Mesenchymal stem cell (in vitro differentiated cells and primary cell): ENCODE results near the gene ERMN.

Experiments
- DNase-seq: peaks from one replicate; pipeline ENCODE4 v3.0.0-alpha.2; 2013
- H2AFZ ChIP-seq: one replicate; pipeline ENCODE4 v1.6.1; 2013; ENCODE audit warnings: low read depth, mild to moderate bottlenecking, control low read depth, inconsistent platforms, low read length, moderate library complexity
- H2AK5ac ChIP-seq: 2 replicates; pipeline ENCODE4 v1.6.1; 2013; ENCODE audit warnings: low read length, moderate library complexity, mild to moderate bottlenecking, inconsistent platforms; ENCODE audit not compliant: severe bottlenecking
- H2BK120ac ChIP-seq: one replicate; pipeline ENCODE4 v1.6.1; 2013; ENCODE audit warnings: low read depth, mild to moderate bottlenecking, inconsistent platforms, low read length, moderate library complexity
- H2BK12ac ChIP-seq, 2 experiments: one replicate each; pipeline ENCODE4 v1.6.1; 2013; ENCODE audit warnings: inconsistent platforms in 2 of 2, low read length in 2 of 2, mild to moderate bottlenecking in 2 of 2, moderate library complexity in 2 of 2, control low read depth in 1 of 2
- H2BK15ac ChIP-seq: one replicate; pipeline ENCODE4 v1.6.1; 2013; ENCODE audit warnings: mild to moderate bottlenecking, low read depth, inconsistent platforms; ENCODE audit not compliant: poor library complexity, severe bottlenecking
- H2BK5ac ChIP-seq: 2 replicates; pipeline ENCODE4 v1.6.1; 2013; ENCODE audit warnings: low read depth, mild to moderate bottlenecking, low read length, control low read depth, inconsistent platforms; ENCODE audit not compliant: poor library complexity, severe bottlenecking
- H3K14ac ChIP-seq, 2 experiments: one replicate each; pipeline ENCODE4 v1.6.1; 2013; ENCODE audit warnings: inconsistent platforms in 2 of 2, low read length in 2 of 2, control low read depth in 1 of 2, mild to moderate bottlenecking in 1 of 2, moderate library complexity in 1 of 2
- H3K18ac ChIP-seq, 2 experiments: one replicate each; pipeline ENCODE4 v1.6.1; 2013; ENCODE audit warnings: inconsistent platforms in 2 of 2, low read length in 2 of 2, control low read depth in 1 of 2, low read depth in 1 of 2, mild to moderate bottlenecking in 1 of 2
- H3K23ac ChIP-seq, 2 experiments: one replicate each; pipeline ENCODE4 v1.6.1; 2013; ENCODE audit warnings: inconsistent platforms in 2 of 2, low read length in 2 of 2, mild to moderate bottlenecking in 2 of 2, moderate library complexity in 2 of 2, control low read depth in 1 of 2
- H3K27ac ChIP-seq: 2 replicates; pipeline ENCODE4 v1.5.1; 2013; ENCODE audit warnings: mild to moderate bottlenecking, moderate library complexity, low read length, control low read depth, inconsistent platforms; ENCODE audit not compliant: poor library complexity, severe bottlenecking
- H3K27me3 ChIP-seq, 2 experiments: 2 replicates each; pipeline versions ENCODE4 v1.6.1 to v1.7.0; 2013; ENCODE audit warnings: low read length in 2 of 2, mild to moderate bottlenecking in 2 of 2, moderate library complexity in 2 of 2, control low read depth in 1 of 2, inconsistent platforms in 1 of 2; ENCODE audit not compliant: control insufficient read depth in 1 of 2, insufficient read depth in 1 of 2
- H3K36me3 ChIP-seq, 2 experiments: 2 replicates each; pipeline versions ENCODE4 v1.6.1 to v1.7.0; 2013; ENCODE audit warnings: low read length in 2 of 2, control low read depth in 1 of 2, inconsistent platforms in 1 of 2, low read depth in 1 of 2, mild to moderate bottlenecking in 1 of 2; ENCODE audit not compliant: insufficient read depth in 2 of 2, control insufficient read depth in 1 of 2
- H3K4ac ChIP-seq, 2 experiments: one replicate each; pipeline ENCODE4 v1.6.1; 2013; ENCODE audit warnings: inconsistent platforms in 2 of 2, low read length in 2 of 2, mild to moderate bottlenecking in 2 of 2, moderate library complexity in 2 of 2, control low read depth in 1 of 2, low read depth in 1 of 2
- H3K4me1 ChIP-seq: 2 replicates; pipeline ENCODE4 v1.6.1; 2013; ENCODE audit warnings: low read depth, low read length, control low read depth; ENCODE audit not compliant: control insufficient read depth, insufficient read depth
- H3K4me2 ChIP-seq: 2 replicates; pipeline ENCODE4 v1.6.1; 2013; ENCODE audit warnings: low read length, mild to moderate bottlenecking, inconsistent platforms; ENCODE audit not compliant: poor library complexity, severe bottlenecking
- H3K4me3 ChIP-seq, 2 experiments: 2 replicates each; pipeline versions ENCODE4 v1.5.1 to v1.7.0; 2013; ENCODE audit warnings: low read length in 2 of 2, mild to moderate bottlenecking in 2 of 2, control low read depth in 1 of 2, low read depth in 1 of 2; ENCODE audit not compliant: insufficient read depth in 1 of 2
- H3K79me1 ChIP-seq: replicated peaks from 2 replicates; pipeline ENCODE4 v1.6.1; 2013; ENCODE audit warnings: mild to moderate bottlenecking, control low read depth, low read length, inconsistent platforms; ENCODE audit not compliant: poor library complexity, severe bottlenecking
- H3K9ac ChIP-seq: 2 replicates; pipeline ENCODE4 v1.7.0; 2013; ENCODE audit warnings: mild to moderate bottlenecking, low read length, moderate library complexity
- H3K9me3 ChIP-seq: 2 replicates; pipeline ENCODE4 v1.7.0; 2013; ENCODE audit warnings: mild to moderate bottlenecking, low read length; ENCODE audit not compliant: control insufficient read depth
- H4K8ac ChIP-seq: one replicate; pipeline ENCODE4 v1.6.1; 2013; ENCODE audit warnings: inconsistent platforms, mild to moderate bottlenecking, low read length, moderate library complexity
- H4K91ac ChIP-seq: one replicate; pipeline ENCODE4 v1.6.1; 2013; ENCODE audit warnings: mild to moderate bottlenecking, low read length, inconsistent platforms
- whole genome bisulfite sequencing: methylation state at CpG from one replicate; pipeline ENCODE4 v1.1.7; 2013; ENCODE audit warnings: mixed read lengths; 5-methylcytosine and 5-hydroxymethylcytosine counted together

The ERMN gene

DNA sequence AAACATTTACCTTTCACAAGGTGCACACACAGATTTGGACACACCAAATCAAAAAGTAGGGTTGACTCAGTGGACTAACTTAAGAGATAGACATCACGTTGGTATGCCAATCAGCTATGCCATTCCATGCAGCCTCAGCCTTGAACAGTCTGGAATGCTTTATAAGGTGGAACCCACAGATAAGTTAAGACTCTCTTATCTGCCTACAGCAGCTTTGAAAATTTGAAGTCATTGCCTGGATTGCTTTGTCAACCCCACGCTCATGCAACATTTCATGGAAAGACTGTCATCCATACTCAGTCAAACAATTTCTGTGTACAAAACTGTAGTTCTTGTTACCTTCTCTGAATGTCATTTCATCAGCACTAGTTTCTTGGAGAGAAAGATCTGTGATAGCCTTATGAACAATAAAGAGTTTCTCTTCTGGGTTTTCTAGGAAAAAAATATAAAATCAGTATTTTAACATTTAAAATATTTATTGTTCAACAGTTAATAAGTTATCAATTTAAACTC is 1.2 kb downstream of the ERMN start:
- no peaks in the 10 kb centered on the region for H3K79me1 ChIP-seq
- no peak overlapping the region for H3K27ac ChIP-seq
- H3K36me3 ChIP-seq: no peaks in the 10 kb centered on the region
- H2BK5ac ChIP-seq: no peak overlapping the region
- H3K23ac ChIP-seq: no peak overlapping the region
- no peak overlapping the region for H4K91ac ChIP-seq
- DNase-seq: no peak
- H3K9ac ChIP-seq: no peak overlapping the region
- no peak overlapping the region for H3K4me2 ChIP-seq
- no peak overlapping the region for H2BK12ac ChIP-seq
- H3K27me3 ChIP-seq: no peaks in the 10 kb centered on the region
- H3K4ac ChIP-seq: no peak overlapping the region
- no peak overlapping the region for H3K18ac ChIP-seq
- WGBS: 96% methylated on average over 2 of the region's 2 CpGs
- H2BK15ac ChIP-seq: no peak overlapping the region
- no peak overlapping the region for H2AFZ ChIP-seq
- no peak overlapping the region for H4K8ac ChIP-seq
- no peak overlapping the region for H3K14ac ChIP-seq
- H2AK5ac ChIP-seq: no peak overlapping the region
- H3K4me3 ChIP-seq: no peak overlapping the region
- H3K9me3 ChIP-seq: no peaks in the 10 kb centered on the region
- H3K4me1 ChIP-seq: peaks cover 4% of the 10 kb centered on the region
- H2BK120ac ChIP-seq: no peak overlapping the region

DNA sequence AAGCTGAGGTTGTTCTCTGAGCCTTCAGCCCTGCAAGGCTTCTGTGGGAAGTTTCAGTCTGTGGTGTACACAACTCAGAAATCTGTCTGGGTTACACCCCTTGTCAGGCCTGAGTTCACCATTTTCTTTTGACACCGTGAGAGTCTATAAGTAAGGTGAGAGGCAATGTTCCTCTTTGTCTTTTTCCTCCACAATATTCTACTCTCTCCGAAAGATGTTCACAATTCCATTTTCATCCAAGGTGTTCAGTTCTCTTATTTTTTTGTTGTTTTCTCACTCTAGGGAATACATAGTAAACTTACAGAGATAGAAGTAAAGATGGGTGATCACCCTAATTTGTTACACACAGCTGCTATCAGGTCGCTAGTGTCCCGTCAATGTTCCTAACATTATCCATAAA is 3.2 kb downstream of the ERMN start:
- H2AFZ ChIP-seq: no peak overlapping the region
- no peak overlapping the region for H3K4me3 ChIP-seq
- no peak overlapping the region for H4K91ac ChIP-seq
- H4K8ac ChIP-seq: no peak overlapping the region
- no CpG with 5 or more reads among the region's 4 CpGs for WGBS
- no peak overlapping the region for H3K9ac ChIP-seq
- H3K36me3 ChIP-seq: no peaks in the 10 kb centered on the region
- H3K4me1 ChIP-seq: no peaks in the 10 kb centered on the region
- no peaks in the 10 kb centered on the region for H3K9me3 ChIP-seq
- H2BK120ac ChIP-seq: no peak overlapping the region
- no peaks in the 10 kb centered on the region for H3K79me1 ChIP-seq
- no peak overlapping the region for H3K27ac ChIP-seq
- H3K27me3 ChIP-seq: no peaks in the 10 kb centered on the region
- no peak overlapping the region for H2BK12ac ChIP-seq
- H3K14ac ChIP-seq: no peak overlapping the region
- H3K4ac ChIP-seq: no peak overlapping the region
- H3K23ac ChIP-seq: no peak overlapping the region
- H2BK5ac ChIP-seq: no peak overlapping the region
- no peak overlapping the region for H3K4me2 ChIP-seq
- no peak for DNase-seq
- H2AK5ac ChIP-seq: no peak overlapping the region
- no peak overlapping the region for H2BK15ac ChIP-seq
- H3K18ac ChIP-seq: no peak overlapping the region

DNA sequence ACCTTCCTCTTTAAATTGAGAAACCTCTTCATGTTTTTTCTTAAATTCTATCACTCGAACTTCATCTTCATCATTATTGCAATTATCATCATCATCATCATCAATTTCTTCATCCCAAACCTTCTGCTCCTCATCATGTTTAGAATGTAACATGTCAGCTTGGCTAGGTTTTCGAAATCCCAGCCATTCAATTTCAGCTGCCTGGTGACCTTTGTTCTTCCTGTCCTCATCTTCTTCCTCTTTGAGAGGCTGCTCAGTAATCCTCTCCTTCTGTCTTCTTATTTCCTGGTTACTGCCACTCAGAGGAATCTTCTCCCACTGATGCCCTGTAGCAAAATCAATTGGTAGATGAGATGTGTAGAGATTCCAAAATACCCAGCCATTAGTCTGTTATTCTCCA is 4.2 kb downstream of the ERMN start:
- H3K79me1 ChIP-seq: no peaks in the 10 kb centered on the region
- WGBS: 77% methylated on average over 2 of the region's 2 CpGs
- H3K23ac ChIP-seq: no peak overlapping the region
- no peak overlapping the region for H3K4me3 ChIP-seq
- H4K91ac ChIP-seq: no peak overlapping the region
- no peak overlapping the region for H2AK5ac ChIP-seq
- no peak overlapping the region for H2BK15ac ChIP-seq
- DNase-seq: no peak
- no peak overlapping the region for H3K4me2 ChIP-seq
- H2AFZ ChIP-seq: no peak overlapping the region
- no peak overlapping the region for H4K8ac ChIP-seq
- no peaks in the 10 kb centered on the region for H3K9me3 ChIP-seq
- no peak overlapping the region for H3K4ac ChIP-seq
- H3K27ac ChIP-seq: no peak overlapping the region
- no peaks in the 10 kb centered on the region for H3K4me1 ChIP-seq
- H2BK5ac ChIP-seq: no peak overlapping the region
- H3K18ac ChIP-seq: no peak overlapping the region
- no peaks in the 10 kb centered on the region for H3K36me3 ChIP-seq
- H3K9ac ChIP-seq: no peak overlapping the region
- no peak overlapping the region for H2BK12ac ChIP-seq
- H2BK120ac ChIP-seq: no peak overlapping the region
- no peak overlapping the region for H3K14ac ChIP-seq
- no peaks in the 10 kb centered on the region for H3K27me3 ChIP-seq

DNA sequence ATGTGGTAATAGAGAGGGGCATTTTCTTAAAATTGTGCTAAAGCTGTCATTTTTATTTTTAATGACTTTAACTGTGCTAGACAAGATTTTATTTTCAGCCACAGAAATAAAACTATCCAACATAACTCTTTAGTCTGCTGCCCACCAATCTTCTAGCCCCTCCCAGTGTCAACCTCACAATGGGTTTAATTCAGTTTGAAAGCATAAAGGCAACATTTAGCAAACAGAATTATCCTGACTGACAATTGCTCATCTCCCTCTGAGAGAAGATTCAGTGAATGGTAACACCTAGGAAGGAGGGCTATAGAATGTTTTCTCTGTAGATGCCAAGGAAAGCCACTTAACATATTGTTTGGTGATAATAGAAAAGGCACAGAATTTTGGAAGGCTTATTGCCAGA is 5.2 kb downstream of the ERMN start:
- Histone ChIP-seq H3K4ac (no peak overlapping the region), H3K4me1 (no peaks in the 10 kb centered on the region), H2BK5ac (no peak overlapping the region), H3K9ac (no peak overlapping the region), H4K8ac (no peak overlapping the region), H3K14ac (no peak overlapping the region), H3K27me3 (no peaks in the 10 kb centered on the region), H2BK12ac (no peak overlapping the region), H2BK120ac (no peak overlapping the region), H3K18ac (no peak overlapping the region), H4K91ac (no peak overlapping the region), H3K36me3 (no peaks in the 10 kb centered on the region), H3K79me1 (no peaks in the 10 kb centered on the region), H3K4me2 (no peak overlapping the region), H3K27ac (no peak overlapping the region), H2AFZ (no peak overlapping the region), H3K9me3 (no peaks in the 10 kb centered on the region), H3K4me3 (no peak overlapping the region), H2BK15ac (no peak overlapping the region), H3K23ac (no peak overlapping the region), H2AK5ac (no peak overlapping the region)
- no peak for DNase-seq
